ENCODE measurements around the gene PLCG2. TPM values are rescaled to one million over a fixed set of nuclear protein-coding genes. Genes with fewer than 3 reads are reported as not detected.

PLCG2 gene
- total and polyA plus RNA-seq, 2 experiments from 2014 or later, result 3.5 to 10.4 TPM

- no peak for DNase-seq (ENCODE audit: low read depth in 1 of 2, low spot score in 1 of 2)
- no peak overlapping the region for H3K4me3 ChIP-seq
- no peak overlapping the region for H3K27ac ChIP-seq
- H3K27me3 ChIP-seq, result no peaks in the 10 kb centered on the region
- H3K36me3 ChIP-seq, result no peaks in the 10 kb centered on the region
- H3K9me3 ChIP-seq (ENCODE audit: low read depth), result no peaks in the 10 kb centered on the region
- no peak for TF ChIP-seq CTCF (IDR thresholded peaks at IDR 0.05; ENCODE audit: low read depth, low read length)
- no peaks in the 10 kb centered on the region for H3K4me1 ChIP-seq (ENCODE audit: low read depth)
These were observed 81.5 kb downstream of the PLCG2 start for GRCh38 chr16:81860287-81861266.

- Histone ChIP-seq H3K36me3 (no peaks in the 10 kb centered on the region), H3K4me1 (ENCODE audit: low read depth) (no peaks in the 10 kb centered on the region), H3K9me3 (ENCODE audit: low read depth) (no peaks in the 10 kb centered on the region), H3K27me3 (no peaks in the 10 kb centered on the region), H3K27ac (no peak overlapping the region), H3K4me3 (no peak overlapping the region)
- DNase-seq (ENCODE audit: low read depth in 1 of 2, low spot score in 1 of 2), result no peak
- TF ChIP-seq CTCF (IDR thresholded peaks at IDR 0.05; ENCODE audit: low read depth, low read length), result no peak
These were observed 82.4 kb downstream of the PLCG2 start for GRCh38 chr16:81861503-81861902.

- Histone ChIP-seq H3K4me3 (no peak overlapping the region), H3K27ac (no peak overlapping the region), H3K9me3 (ENCODE audit: low read depth) (no peaks in the 10 kb centered on the region), H3K36me3 (no peaks in the 10 kb centered on the region), H3K4me1 (ENCODE audit: low read depth) (no peaks in the 10 kb centered on the region), H3K27me3 (no peaks in the 10 kb centered on the region)
- no peak for DNase-seq (ENCODE audit: low read depth in 1 of 2, low spot score in 1 of 2)
- TF ChIP-seq CTCF (IDR thresholded peaks at IDR 0.05; ENCODE audit: low read depth, low read length), result no peak
These were observed 82.8 kb downstream of the PLCG2 start for GRCh38 chr16:81861915-81862314.

GRCh38 chr16:81863630-81864352 is 84.7 kb downstream of the PLCG2 start:
- no peak for TF ChIP-seq CTCF (IDR thresholded peaks at IDR 0.05; ENCODE audit: low read depth, low read length)
- no peaks in the 10 kb centered on the region for H3K36me3 ChIP-seq
- no peaks in the 10 kb centered on the region for H3K4me1 ChIP-seq (ENCODE audit: low read depth)
- peak in 1 of 2 donors; percentile 23 for DNase-seq (ENCODE audit: low read depth in 1 of 2, low spot score in 1 of 2)
- no peak overlapping the region for H3K4me3 ChIP-seq
- no peaks in the 10 kb centered on the region for H3K27me3 ChIP-seq
- no peaks in the 10 kb centered on the region for H3K9me3 ChIP-seq (ENCODE audit: low read depth)
- H3K27ac ChIP-seq, result no peak overlapping the region

GRCh38 chr16:81864646-81865382 is 85.7 kb downstream of the PLCG2 start:
- no peak for TF ChIP-seq CTCF (IDR thresholded peaks at IDR 0.05; ENCODE audit: low read depth, low read length)
- no peaks in the 10 kb centered on the region for H3K4me1 ChIP-seq (ENCODE audit: low read depth)
- H3K36me3 ChIP-seq, result no peaks in the 10 kb centered on the region
- no peaks in the 10 kb centered on the region for H3K27me3 ChIP-seq
- no peaks in the 10 kb centered on the region for H3K9me3 ChIP-seq (ENCODE audit: low read depth)
- no peak overlapping the region for H3K4me3 ChIP-seq
- DNase-seq (ENCODE audit: low read depth in 1 of 2, low spot score in 1 of 2), result no peak
- H3K27ac ChIP-seq, result no peak overlapping the region

Measured in cardiac muscle cell (in vitro differentiated cells and primary cell).